LHCN-M2 (cell line): Measurements from ENCODE around the gene CYP3A5. TPM values are rescaled to one million over a fixed set of nuclear protein-coding genes. Genes with fewer than 3 reads are reported as not detected.

Experiments
- DNase-seq: peaks from one replicate; pipeline ENCODE4 v3.0.0-alpha.2; 2012; ENCODE audit warnings: low read depth
- total RNA-seq: library from RNA; depleted of rRNA; stranded (reverse); fragments of >200 nt; gene quantifications from 2 replicates; pipeline ENCODE4 v1.2.3, GENCODE V29; 2014; rRNA removed

CYP3A5 gene
- total RNA-seq, 1 experiment from 2014 or later: not detected

DNA sequence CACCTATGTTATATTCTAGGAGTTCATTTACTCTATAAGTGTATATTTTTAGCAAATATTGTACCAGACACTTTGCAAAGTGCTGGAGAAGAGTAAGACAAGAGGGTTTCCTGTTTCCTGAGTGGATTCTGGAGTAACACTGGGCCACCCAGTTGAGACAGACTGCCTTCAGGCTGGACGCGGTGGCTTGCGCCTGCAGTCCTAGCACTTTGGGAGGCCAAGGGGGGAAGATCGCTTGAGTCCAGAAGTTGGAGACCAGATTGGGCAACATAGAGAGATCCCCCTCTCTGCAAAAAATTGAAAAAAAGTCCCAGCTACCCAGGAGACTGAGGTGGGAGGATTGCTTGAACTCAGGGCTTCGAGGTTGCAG lies 63.8 kb downstream of the CYP3A5 start:
- DNase-seq: no peak

DNA sequence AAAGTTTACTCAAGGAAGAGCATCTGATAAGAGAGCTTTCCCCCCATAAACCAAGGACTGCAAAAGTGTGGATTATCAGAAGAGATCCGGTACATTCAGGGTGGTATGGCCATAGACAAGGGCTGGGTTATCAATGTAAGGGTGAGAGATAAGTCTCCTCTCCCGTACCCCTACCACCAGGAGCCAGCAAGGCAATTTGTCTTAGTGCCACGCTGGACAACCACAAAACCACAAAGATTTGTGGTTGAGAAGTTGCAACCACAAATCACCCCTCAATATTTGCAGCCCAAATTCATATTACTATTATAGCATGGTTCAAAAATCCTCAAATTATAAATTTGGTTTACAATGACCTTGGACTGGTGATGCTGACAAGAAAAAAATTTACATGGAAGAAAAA lies 65.3 kb downstream of the CYP3A5 start:
- no peak for DNase-seq

DNA sequence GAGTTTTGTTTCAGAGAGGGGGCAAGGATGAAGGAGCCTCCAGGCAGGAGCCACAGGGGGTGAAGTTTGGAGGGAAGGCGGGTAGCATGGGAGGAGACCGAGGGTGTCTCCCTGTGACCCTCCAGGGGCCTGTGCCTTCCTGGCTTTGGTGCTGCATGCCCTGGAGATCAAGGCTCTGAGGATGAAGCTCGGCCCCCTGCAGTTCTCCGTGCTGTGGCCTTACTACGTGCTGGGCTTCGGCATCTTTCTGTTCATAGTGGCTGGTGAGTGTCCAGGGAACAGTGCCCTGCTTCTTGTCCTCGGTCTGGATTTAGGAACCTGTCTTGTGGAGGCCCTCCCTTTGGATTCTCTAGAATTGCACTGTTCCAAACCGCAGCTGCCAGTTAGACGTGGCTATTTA lies 72.2 kb downstream of the CYP3A5 start:
- no peak for DNase-seq

DNA sequence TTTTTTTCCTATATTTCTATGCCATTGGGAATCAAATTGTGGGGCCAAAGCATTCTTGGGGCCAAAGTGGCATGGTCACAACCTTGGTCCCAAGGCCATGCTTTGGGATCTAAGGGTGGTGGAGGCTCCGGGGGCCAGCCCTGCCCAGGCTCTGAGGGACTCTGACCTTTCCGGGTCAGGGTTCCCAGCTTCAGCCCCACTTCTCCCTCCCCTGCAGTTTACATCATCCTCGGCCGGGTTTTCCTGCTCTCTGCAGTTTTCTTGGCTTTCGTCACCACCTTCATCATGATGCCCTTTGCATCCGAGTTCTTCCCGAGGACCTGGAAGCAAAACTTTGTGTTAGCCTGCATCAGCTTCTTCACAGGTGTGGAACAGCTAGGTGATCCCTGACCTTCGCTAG lies 73.3 kb downstream of the CYP3A5 start:
- no peak for DNase-seq

DNA sequence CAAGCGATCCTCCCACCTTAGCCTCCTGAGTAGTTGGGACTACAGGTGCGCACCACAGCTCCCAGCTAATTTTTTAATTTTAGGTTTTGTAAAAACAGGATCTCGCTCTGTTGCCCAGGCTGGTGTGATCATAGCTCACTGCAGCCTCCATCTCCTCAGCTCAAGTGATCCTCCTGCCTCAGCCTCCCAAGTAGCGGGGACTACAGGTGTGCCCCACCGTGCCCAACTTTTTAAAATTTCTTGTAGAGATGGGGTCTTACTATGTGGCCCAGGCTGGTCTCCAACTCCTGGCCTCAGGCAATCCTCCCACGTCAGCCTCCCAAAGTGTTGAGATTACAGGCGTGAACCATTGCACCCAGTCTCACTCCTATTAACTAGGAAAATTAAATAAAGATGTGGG lies 74.3 kb downstream of the CYP3A5 start:
- DNase-seq: no peak

DNA sequence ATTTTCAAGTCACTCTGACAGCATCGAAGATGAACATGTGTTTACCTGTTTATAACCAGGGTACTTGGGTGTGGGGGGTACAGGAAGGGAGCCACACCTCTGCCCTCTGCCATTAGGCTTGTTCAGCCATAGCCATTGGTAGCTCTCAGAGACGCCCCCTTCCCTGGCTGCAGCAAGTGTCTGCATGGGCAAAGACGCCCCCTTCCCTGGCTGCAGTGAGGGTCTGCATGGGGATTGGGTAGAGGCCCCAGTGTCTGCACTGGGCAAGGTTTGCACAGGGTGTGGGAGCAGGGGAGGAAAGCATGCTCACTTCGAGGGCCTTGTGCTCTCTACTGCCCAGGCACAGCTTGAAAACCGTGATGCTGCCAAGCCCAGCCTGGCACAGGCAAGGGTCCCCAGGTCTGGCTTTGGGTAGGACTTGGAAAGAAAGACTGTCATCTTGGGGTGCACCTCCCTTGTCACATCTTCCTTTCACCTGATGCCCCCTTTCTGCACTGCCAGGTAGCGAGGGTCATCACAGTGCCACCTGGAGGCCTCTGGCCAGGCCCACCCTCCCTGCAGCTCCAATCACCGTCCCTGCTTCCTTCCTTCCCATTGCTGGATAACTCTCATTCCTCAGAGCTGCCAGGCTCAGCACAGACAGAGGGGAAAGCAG lies 78.0 kb downstream of the CYP3A5 start:
- DNase-seq: no peak

DNA sequence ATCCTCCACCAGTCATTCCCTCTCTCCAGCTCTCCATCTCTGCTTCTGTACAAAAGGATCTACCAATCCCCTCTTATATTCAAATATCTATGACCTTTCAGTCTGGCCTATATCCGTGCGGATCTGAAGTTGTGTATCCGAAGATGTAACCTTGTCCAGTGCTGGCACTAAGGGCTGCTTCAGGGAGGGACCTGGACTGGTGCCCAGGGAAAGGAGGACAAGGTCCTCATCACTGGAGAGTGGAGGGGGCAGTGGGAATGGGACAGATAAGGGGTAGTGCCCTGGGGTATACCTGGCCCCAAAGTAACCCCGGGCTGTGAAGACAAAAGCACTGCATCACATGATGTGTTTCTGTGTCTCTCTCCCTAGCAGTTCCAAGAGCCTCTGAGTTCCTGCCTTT lies 80.0 kb downstream of the CYP3A5 start:
- DNase-seq: no peak

Other genes starting within 250 kb of the CYP3A5 start
- gene PTCD1, start 241.2 kb downstream of the CYP3A5 start, total RNA-seq: 15.0 and 19.2 TPM in 2 replicates
- gene CPSF4, start 241.1 kb downstream of the CYP3A5 start, total RNA-seq: 69.6 and 75.0 TPM in 2 replicates
- 2,193 and 2,868 TPM in 2 replicates for gene ATP5MF, start 213.8 kb downstream of the CYP3A5 start, total RNA-seq
- gene ZNF789, start 207.1 kb downstream of the CYP3A5 start, total RNA-seq: 5.1 and 8.4 TPM in 2 replicates
- gene ZNF394, start 179.7 kb downstream of the CYP3A5 start, total RNA-seq: 19.0 and 20.7 TPM in 2 replicates
- gene ZKSCAN5, start 175.3 kb downstream of the CYP3A5 start, total RNA-seq: 18.7 and 22.6 TPM in 2 replicates
- gene FAM200A, start 127.9 kb downstream of the CYP3A5 start, total RNA-seq: 11.4 and 15.0 TPM in 2 replicates
- gene ZNF655, start 121.4 kb downstream of the CYP3A5 start, total RNA-seq: 87.3 and 98.4 TPM in 2 replicates
- gene TMEM225B, start 81.7 kb downstream of the CYP3A5 start, total RNA-seq: not detected in 2 replicates
- gene ZSCAN25, start 63.0 kb downstream of the CYP3A5 start, total RNA-seq: 8.8 and 11.3 TPM in 2 replicates
- 0.06 TPM in 1 of 2 replicates, not detected in the other for gene CYP3A7, start 55.2 kb upstream of the CYP3A5 start, total RNA-seq
- 0.13 TPM in 1 of 2 replicates, not detected in the other for gene CYP3A4, start 104.2 kb upstream of the CYP3A5 start, total RNA-seq
- gene CYP3A43, start 148.0 kb upstream of the CYP3A5 start, total RNA-seq: not detected in 2 replicates
- not detected in 2 replicates for gene OR2AE1, start 197.0 kb upstream of the CYP3A5 start, total RNA-seq
- gene TRIM4, start 239.5 kb upstream of the CYP3A5 start, total RNA-seq: 29.7 and 32.5 TPM in 2 replicates
- gene GJC3, start 249.6 kb upstream of the CYP3A5 start, total RNA-seq: not detected in 2 replicates